ENCODE results near the gene SPTB.

DNA sequence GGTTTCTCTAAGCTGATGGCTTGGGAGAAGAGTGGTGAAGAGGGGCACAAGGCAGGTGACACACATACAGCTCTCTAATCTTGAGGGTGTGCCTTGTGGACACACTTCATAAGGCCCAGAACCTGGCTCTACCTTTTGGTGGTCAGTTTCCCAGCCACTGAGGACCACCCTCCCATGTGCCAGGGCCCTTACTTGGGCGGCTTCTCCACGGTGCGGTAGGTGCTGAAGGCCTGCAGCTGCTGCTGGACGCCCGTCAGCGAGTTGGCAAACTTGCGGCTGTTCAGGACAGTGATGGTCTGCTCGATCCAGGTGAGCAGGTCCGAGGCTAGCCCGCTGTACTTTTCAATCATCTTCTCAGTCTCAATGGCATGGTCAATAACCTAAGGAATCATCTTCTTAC, 80.2 kb downstream of the SPTB start:
- TF ChIP-seq CTCF (IDR thresholded peaks at IDR 0.05), result no peak
- TF ChIP-seq POLR2A (IDR thresholded peaks at IDR 0.05), result no peak
- TF ChIP-seq EP300 (IDR thresholded peaks at IDR 0.05), result no peak
- TF ChIP-seq POLR2AphosphoS5 (IDR thresholded peaks at IDR 0.05), result no peak
